ENCODE results near the gene SLITRK5.

The SLITRK5 gene

GRCh38 chr13:87661471-87661870, 9.7 kb upstream of the SLITRK5 start:
- TF ChIP-seq CTCF (IDR thresholded peaks at IDR 0.05; ENCODE audit: low read depth, low read length, poor library complexity, severe bottlenecking) (no peak), EZH2phosphoT487 (IDR thresholded peaks at IDR 0.05; ENCODE audit: borderline replicate concordance, low read length) (no peak)
- Histone ChIP-seq H3K4me2 (ENCODE audit: low read length) (no peak overlapping the region), H3K9me2 (replicated peaks; ENCODE audit: control insufficient read depth, low read length) (no peaks in the 10 kb centered on the region), H3K4me3 (ENCODE audit: low read length) (no peak overlapping the region), H3K4me1 (ENCODE audit: control insufficient read depth, low read length) (no peaks in the 10 kb centered on the region), H3K27ac (ENCODE audit: low read depth, low read length) (no peak overlapping the region), H3K9me3 (ENCODE audit: control insufficient read depth, insufficient read depth, low read length) (no peaks in the 10 kb centered on the region), H3K79me2 (ENCODE audit: control insufficient read depth, low read length) (no peaks in the 10 kb centered on the region), H3K27me3 (ENCODE audit: control insufficient read depth, low read length) (no peaks in the 10 kb centered on the region), H4K20me1 (ENCODE audit: control insufficient read depth, insufficient read depth, low read depth, low read length) (no peaks in the 10 kb centered on the region), H3K36me3 (ENCODE audit: control insufficient read depth, low read length) (no peaks in the 10 kb centered on the region), H3F3A (ENCODE audit: control insufficient read depth, insufficient read depth) (no peaks in the 10 kb centered on the region)

- Histone ChIP-seq H3K9me3 (ENCODE audit: control insufficient read depth, insufficient read depth, low read length) (no peaks in the 10 kb centered on the region; the same call in 1 of the 2 replicates), H3K4me3 (ENCODE audit: low read length) (no peak overlapping the region), H3K36me3 (ENCODE audit: control insufficient read depth, low read length) (no peaks in the 10 kb centered on the region), H3F3A (ENCODE audit: control insufficient read depth, insufficient read depth) (no peaks in the 10 kb centered on the region), H3K27me3 (ENCODE audit: control insufficient read depth, low read length) (no peaks in the 10 kb centered on the region), H3K4me1 (ENCODE audit: control insufficient read depth, low read length) (no peaks in the 10 kb centered on the region), H3K4me2 (ENCODE audit: low read length) (no peak overlapping the region), H3K27ac (ENCODE audit: low read depth, low read length) (no peak overlapping the region), H3K79me2 (ENCODE audit: control insufficient read depth, low read length) (no peaks in the 10 kb centered on the region), H3K9me2 (replicated peaks; ENCODE audit: control insufficient read depth, low read length) (no peaks in the 10 kb centered on the region), H4K20me1 (ENCODE audit: control insufficient read depth, insufficient read depth, low read depth, low read length) (no peaks in the 10 kb centered on the region)
- TF ChIP-seq CTCF (IDR thresholded peaks at IDR 0.05; ENCODE audit: low read depth, low read length, poor library complexity, severe bottlenecking), result no peak
Observed at GRCh38 chr13:87666831-87667230, 4.3 kb upstream of the SLITRK5 start.

- no peak overlapping the region for H3K4me3 ChIP-seq (ENCODE audit: low read length)
- no peaks in the 10 kb centered on the region; the same call in 1 of the 2 replicates for H3K9me3 ChIP-seq (ENCODE audit: control insufficient read depth, insufficient read depth, low read length)
- TF ChIP-seq EZH2phosphoT487 (IDR thresholded peaks at IDR 0.05; ENCODE audit: borderline replicate concordance, low read length) (no peak), CTCF (IDR thresholded peaks at IDR 0.05; ENCODE audit: low read depth, low read length, poor library complexity, severe bottlenecking) (no peak)
- H3K4me1 ChIP-seq (ENCODE audit: control insufficient read depth, low read length), result no peaks in the 10 kb centered on the region
- H3F3A ChIP-seq (ENCODE audit: control insufficient read depth, insufficient read depth), result no peaks in the 10 kb centered on the region
- H3K36me3 ChIP-seq (ENCODE audit: control insufficient read depth, low read length), result no peaks in the 10 kb centered on the region
- no peaks in the 10 kb centered on the region for H3K79me2 ChIP-seq (ENCODE audit: control insufficient read depth, low read length)
- H3K27me3 ChIP-seq (ENCODE audit: control insufficient read depth, low read length), result no peaks in the 10 kb centered on the region
- no peaks in the 10 kb centered on the region for H3K9me2 ChIP-seq (replicated peaks; ENCODE audit: control insufficient read depth, low read length)
- no peak overlapping the region for H3K27ac ChIP-seq (ENCODE audit: low read depth, low read length)
- H4K20me1 ChIP-seq (ENCODE audit: control insufficient read depth, insufficient read depth, low read depth, low read length), result no peaks in the 10 kb centered on the region
- H3K4me2 ChIP-seq (ENCODE audit: low read length), result no peak overlapping the region
Observed at GRCh38 chr13:87667686-87668085, 3.5 kb upstream of the SLITRK5 start.

All from DOHH2 (cell line).